Loucy (cell line): Measurements from ENCODE around the gene MDN1.

Experiments used
- H2AFZ ChIP-seq: fragments of 200-600 bp; sonication (generic); 2 replicates; pipeline ENCODE4 v1.6.0; 2016; ENCODE audit warnings: antibody characterized with exemption, mild to moderate bottlenecking, low read length, moderate library complexity
- H3F3A ChIP-seq: fragments of 200-600 bp; 2 replicates; pipeline ENCODE4 v1.6.0; 2016; ENCODE audit warnings: antibody characterized with exemption, low read depth, mild to moderate bottlenecking
- H3K27me3 ChIP-seq: fragments of 200-600 bp; sonication (generic); 2 replicates; pipeline ENCODE4 v1.6.1; 2014; ENCODE audit warnings: low read length, mild to moderate bottlenecking; ENCODE audit not compliant: insufficient read depth, poor library complexity, severe bottlenecking
- H3K36me3 ChIP-seq: fragments of 200-600 bp; sonication (generic); 2 replicates; pipeline ENCODE4 v1.6.1; 2016; ENCODE audit warnings: low read length; ENCODE audit not compliant: insufficient read depth
- H3K4me1 ChIP-seq: fragments of 200-600 bp; sonication (generic); 2 replicates; pipeline ENCODE4 v1.5.1; 2014; ENCODE audit warnings: low read length, mild to moderate bottlenecking; ENCODE audit not compliant: insufficient read depth, poor library complexity, severe bottlenecking
- H3K4me2 ChIP-seq: fragments of 200-600 bp; sonication (generic); 2 replicates; pipeline ENCODE4 v1.6.0; 2014; ENCODE audit warnings: antibody characterized with exemption, low read length, low read depth, mild to moderate bottlenecking; ENCODE audit not compliant: poor library complexity, severe bottlenecking
- H3K4me3 ChIP-seq: fragments of 200-600 bp; sonication (generic); 2 replicates; pipeline ENCODE4 v1.5.1; 2014; ENCODE audit warnings: low read length, mild to moderate bottlenecking, mixed read lengths; ENCODE audit not compliant: poor library complexity, severe bottlenecking
- H3K79me2 ChIP-seq: fragments of 200-600 bp; sonication (generic); 2 replicates; pipeline ENCODE4 v1.6.1; 2014; ENCODE audit warnings: low read length; ENCODE audit not compliant: insufficient read depth
- H3K9ac ChIP-seq: fragments of 200-600 bp; sonication (generic); 2 replicates; pipeline ENCODE4 v1.6.0; 2014; ENCODE audit warnings: mild to moderate bottlenecking, low read depth, low read length, moderate library complexity; ENCODE audit not compliant: poor library complexity, severe bottlenecking
- H3K9me2 ChIP-seq: fragments of 200-600 bp; sonication (generic); replicated peaks from 2 replicates; pipeline ENCODE4 v1.6.1; 2016; ENCODE audit warnings: low read depth, low read length, mixed read lengths
- H3K9me3 ChIP-seq: fragments of 200-600 bp; sonication (generic); 2 replicates; pipeline ENCODE4 v1.6.1; 2014; ENCODE audit warnings: mild to moderate bottlenecking, antibody characterized with exemption, low read length, low read depth; ENCODE audit not compliant: insufficient read depth
- H4K20me1 ChIP-seq: fragments of 200-600 bp; sonication (generic); 2 replicates; pipeline ENCODE4 v1.6.0; 2014; ENCODE audit warnings: antibody characterized with exemption, low read length, mild to moderate bottlenecking; ENCODE audit not compliant: insufficient read depth, poor library complexity, severe bottlenecking
- CTCF ChIP-seq: fragments of 200-600 bp; sonication (generic); conservative IDR thresholded peaks from 2 replicates; pipeline ENCODE4 v1.5.1; 2014; ENCODE audit warnings: mild to moderate bottlenecking, antibody characterized with exemption, low read length
- EZH2phosphoT487 ChIP-seq: fragments of 200-600 bp; IDR thresholded peaks from 2 replicates; pipeline ENCODE4 v1.6.1; 2018; ENCODE audit warnings: antibody characterized with exemption, mild to moderate bottlenecking, moderate library complexity, borderline replicate concordance

Gene MDN1

GRCh38 chr6:89775150-89775549 is 44.4 kb downstream of the MDN1 start:
- Histone ChIP-seq H3K9me2 (no peaks in the 10 kb centered on the region), H3F3A (no peaks in the 10 kb centered on the region)

GRCh38 chr6:89769572-89769971 is 50.0 kb downstream of the MDN1 start:
- Histone ChIP-seq H3K9ac (no peak overlapping the region), H3K9me3 (no peaks in the 10 kb centered on the region), H3K4me3 (no peak overlapping the region), H3K36me3 (peaks cover 72% of the 10 kb centered on the region; the same call in 1 of the 2 replicates), H4K20me1 (no peaks in the 10 kb centered on the region), H3K4me2 (no peak overlapping the region), H3K9me2 (no peaks in the 10 kb centered on the region), H3K4me1 (no peaks in the 10 kb centered on the region), H3K79me2 (no peaks in the 10 kb centered on the region), H2AFZ (no peak overlapping the region), H3K27me3 (no peaks in the 10 kb centered on the region), H3F3A (no peaks in the 10 kb centered on the region)
- TF ChIP-seq EZH2phosphoT487 = no peak

More at GRCh38 chr6:89775150-89775549, 44.4 kb downstream of the MDN1 start:
- H3K9me3 ChIP-seq = no peaks in the 10 kb centered on the region
- no peaks in the 10 kb centered on the region for H3K79me2 ChIP-seq
- no peak overlapping the region for H3K4me3 ChIP-seq
- no peaks in the 10 kb centered on the region for H3K4me1 ChIP-seq
- H3K27me3 ChIP-seq = no peaks in the 10 kb centered on the region
- H3K9ac ChIP-seq = no peak overlapping the region
- no peaks in the 10 kb centered on the region for H4K20me1 ChIP-seq
- H2AFZ ChIP-seq = no peak overlapping the region
- H3K36me3 ChIP-seq = peaks cover 68% of the 10 kb centered on the region; the same call in 1 of the 2 replicates
- TF ChIP-seq CTCF (no peak), EZH2phosphoT487 (no peak)
- H3K4me2 ChIP-seq = no peak overlapping the region

- TF ChIP-seq EZH2phosphoT487 = no peak
- TF ChIP-seq CTCF = no peak
- H3K36me3 ChIP-seq = peaks cover 60% of the 10 kb centered on the region; the same call in 1 of the 2 replicates
- no peaks in the 10 kb centered on the region for H3K9me2 ChIP-seq
- no peaks in the 10 kb centered on the region for H4K20me1 ChIP-seq
- H3K79me2 ChIP-seq = no peaks in the 10 kb centered on the region
- H3K4me3 ChIP-seq = no peak overlapping the region
- H3K27me3 ChIP-seq = no peaks in the 10 kb centered on the region
- H3K9ac ChIP-seq = no peak overlapping the region
- no peak overlapping the region for H3K4me2 ChIP-seq
- no peaks in the 10 kb centered on the region for H3K9me3 ChIP-seq
- no peaks in the 10 kb centered on the region for H3K4me1 ChIP-seq
- no peak overlapping the region for H2AFZ ChIP-seq
- no peaks in the 10 kb centered on the region for H3F3A ChIP-seq
Observed at GRCh38 chr6:89768324-89768723, 51.3 kb downstream of the MDN1 start.

GRCh38 chr6:89763550-89763949 is 56.0 kb downstream of the MDN1 start:
- Histone ChIP-seq H3K9me2 (no peaks in the 10 kb centered on the region), H3K9ac (no peak overlapping the region), H3K4me3 (no peak overlapping the region), H3K27me3 (no peaks in the 10 kb centered on the region), H3F3A (no peaks in the 10 kb centered on the region), H2AFZ (no peak overlapping the region), H3K4me2 (no peak overlapping the region), H3K36me3 (peaks cover 35% of the 10 kb centered on the region; the same call in 1 of the 2 replicates), H3K4me1 (no peaks in the 10 kb centered on the region), H3K9me3 (no peaks in the 10 kb centered on the region), H4K20me1 (no peaks in the 10 kb centered on the region), H3K79me2 (no peaks in the 10 kb centered on the region)
- TF ChIP-seq CTCF (no peak), EZH2phosphoT487 (no peak)
